Activated T-helper 1 cell treated with anti-CD3 and anti-CD28 coated beads, Interleukin-2, amount 50 U/mL, for 16 hours (primary cell): ENCODE results near the gene ELF1.
"Not testable (repeated sequence)": the region's sequence is repeated elsewhere in the genome, so short reads cannot be mapped to it uniquely, and the experiment has no call there.

Experiments used
- DNase-seq, 2 donors: peaks; one replicate each; pipeline ENCODE4 v3.0.0-alpha.2; 2020; ENCODE audit warnings: low read depth in 1 of 2, low spot score in 1 of 2

Gene ELF1

DNA sequence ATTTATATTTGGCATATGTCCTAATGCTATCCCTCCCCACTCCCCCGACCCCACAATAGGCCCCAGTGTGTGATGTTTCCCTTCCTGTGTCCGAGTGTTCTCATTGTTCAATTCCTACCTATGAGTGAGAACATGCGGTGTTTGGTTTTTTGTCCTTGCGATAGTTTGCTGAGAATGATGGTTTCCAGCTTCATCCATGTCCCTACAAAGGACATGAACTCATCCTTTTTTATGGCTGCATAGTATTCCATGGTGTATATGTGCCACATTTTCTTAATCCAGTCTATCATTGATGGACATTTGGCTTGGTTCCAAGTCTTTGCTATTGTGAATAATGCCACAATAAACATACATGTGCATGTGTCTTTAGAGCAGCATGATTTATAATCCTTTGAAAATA, 23.3 kb upstream of the ELF1 start:
- not testable (repeated sequence) for DNase-seq

DNA sequence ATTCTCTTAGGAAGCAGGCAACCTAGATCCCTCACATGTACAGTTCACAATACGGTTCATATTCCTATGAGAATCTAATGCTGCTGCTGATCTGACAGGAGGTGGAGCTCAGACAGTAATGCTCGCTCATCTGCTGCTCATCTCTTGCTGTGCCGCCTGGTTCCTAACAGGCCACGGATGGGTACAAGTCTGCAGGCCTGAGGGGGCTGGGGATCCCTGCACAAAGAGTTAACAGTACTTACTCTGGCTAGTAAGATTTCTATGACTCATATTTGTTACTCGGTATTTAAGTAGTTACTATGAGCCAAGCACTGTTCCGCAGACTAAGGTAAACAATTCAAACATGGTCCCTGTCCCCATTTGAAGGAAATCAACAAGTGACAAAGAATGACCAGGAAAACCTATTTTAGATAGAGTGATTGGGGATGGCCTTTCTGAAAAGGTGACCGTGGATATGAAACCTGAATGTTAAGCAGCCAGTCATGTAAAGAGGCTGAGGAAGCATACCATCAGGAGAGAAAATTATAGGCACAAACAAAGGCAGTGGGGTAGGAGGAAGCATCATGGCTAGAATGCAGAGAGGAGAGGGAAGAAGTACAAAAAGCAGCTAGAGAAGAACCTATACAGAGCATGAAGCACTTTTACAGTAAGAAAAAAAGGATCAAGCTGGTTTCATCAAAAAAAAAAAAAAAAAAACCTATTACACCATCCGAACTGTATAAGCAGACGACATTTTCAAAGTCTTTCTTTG, 21.6 kb upstream of the ELF1 start:
- DNase-seq = no peak

DNA sequence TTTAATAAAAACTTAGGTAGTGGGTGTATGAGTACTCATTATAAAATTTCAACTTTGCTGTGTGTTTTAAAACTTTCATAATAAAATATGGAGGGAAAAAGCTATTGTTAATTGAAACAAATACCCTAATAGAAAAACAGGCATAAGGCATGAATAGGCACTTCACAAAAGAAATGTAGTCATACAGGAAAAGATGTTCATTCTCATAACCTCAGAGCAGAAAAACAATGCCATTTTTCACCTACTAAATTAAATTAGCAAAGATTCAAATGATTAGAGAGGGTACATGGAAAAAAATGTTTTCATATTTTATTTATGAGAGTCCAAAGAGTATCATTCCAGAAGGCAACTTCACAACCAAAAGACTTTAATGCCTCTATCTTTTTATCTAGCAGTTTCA, 20.6 kb upstream of the ELF1 start:
- DNase-seq = no peak

DNA sequence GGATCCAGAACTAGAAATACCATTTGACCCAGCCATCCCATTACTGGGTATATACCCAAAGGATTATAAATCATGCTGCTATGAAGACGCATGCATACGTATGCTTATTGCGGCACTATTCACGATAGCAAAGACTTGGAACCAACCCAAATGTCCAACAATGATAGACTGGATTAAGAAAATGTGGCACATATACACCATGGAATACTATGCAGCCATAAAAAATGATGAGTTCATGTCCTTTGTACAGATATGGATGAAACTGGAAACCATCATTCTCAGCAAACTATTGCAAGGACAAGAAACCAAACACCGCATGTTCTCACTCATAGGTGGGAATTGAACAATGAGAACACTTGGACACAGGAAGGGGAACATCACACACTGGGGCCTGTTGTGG, 17.4 kb upstream of the ELF1 start:
- DNase-seq = not testable (repeated sequence)

DNA sequence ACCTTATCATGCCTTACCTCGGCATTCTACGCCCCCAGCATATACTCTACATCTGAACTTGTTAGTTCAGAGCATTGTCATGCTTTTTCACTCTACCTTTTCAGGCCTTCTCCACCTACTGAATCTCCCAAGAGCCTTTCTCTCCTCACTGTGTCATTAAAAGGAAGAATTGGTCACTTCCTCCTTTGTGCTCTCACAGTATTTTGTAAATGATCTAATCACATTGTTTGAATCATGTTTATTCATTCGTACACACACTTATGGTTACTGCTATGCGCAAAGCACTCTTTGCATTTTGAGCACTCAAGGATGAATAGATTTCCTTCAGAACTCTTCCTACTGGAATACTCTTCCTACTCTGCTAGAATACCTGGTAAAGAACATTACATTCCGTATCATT, 15.8 kb upstream of the ELF1 start:
- DNase-seq = no peak

DNA sequence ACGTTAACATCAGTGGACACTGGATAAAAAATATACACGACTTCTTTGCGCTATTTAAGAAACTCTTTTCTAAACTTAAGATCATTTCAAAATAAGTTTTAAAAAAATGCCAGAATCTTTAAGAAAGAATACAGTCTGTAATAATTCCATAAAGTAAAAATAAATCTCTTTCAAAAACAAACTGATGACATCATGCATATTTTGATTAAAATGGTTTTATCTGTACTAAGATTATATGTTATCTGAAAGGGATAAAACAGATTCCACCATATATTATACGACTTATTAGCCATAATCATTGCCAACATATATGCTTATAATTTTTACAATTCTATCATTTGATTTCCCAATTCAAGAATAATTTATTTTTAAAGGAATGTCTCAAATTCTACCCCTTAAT, 15.3 kb upstream of the ELF1 start:
- DNase-seq = no peak

DNA sequence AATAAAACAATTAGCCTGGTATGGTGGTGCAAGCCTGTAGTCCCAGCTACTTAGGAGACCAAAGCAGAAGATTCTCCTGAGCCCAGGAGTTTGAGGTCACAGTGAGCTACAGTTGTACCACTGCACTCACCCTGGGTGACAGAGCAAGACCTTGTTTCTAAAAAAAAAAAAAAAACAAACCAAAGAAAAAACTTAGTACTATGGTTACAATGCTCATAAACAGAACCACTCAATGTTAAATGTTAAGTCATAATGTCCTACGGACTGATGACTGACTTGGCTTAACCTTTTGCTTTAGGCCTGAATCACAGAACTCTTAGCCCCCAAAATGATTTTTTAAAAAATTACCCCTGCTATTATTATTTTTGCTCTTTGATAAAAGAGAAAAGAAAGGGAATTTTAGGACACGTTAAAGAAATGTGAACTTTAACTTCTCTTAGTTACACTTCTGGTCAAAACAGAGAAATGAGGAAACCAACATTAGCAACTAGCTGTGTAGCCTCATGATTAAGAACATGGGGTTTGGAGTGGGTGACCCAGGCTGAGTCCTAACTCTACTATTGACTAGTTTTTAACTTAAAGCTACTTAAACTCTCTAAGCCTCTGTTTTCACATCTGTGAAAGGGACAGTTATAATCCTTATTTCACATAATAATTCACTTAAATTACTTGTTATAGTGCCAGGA, 13.7 kb upstream of the ELF1 start:
- no peak for DNase-seq

DNA sequence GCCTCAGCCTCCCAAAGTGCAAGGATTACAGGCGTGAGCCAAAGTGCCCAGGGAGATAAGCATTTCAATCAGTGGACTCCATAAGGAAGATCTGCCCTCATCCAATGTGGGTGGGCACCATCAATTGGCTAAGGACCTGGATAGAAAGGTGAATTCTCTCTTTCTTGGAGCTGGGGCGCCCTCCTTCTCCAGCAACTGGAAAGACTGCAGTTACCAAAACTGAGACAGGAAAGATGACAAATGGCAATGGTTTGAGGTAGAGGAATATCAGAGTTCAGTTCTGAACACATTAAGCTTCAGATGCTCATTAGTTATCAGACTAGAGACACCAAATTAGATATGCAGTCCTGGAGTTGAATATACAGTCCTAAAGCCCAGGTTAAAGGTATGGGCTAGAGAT, 10.5 kb upstream of the ELF1 start:
- DNase-seq = no peak

DNA sequence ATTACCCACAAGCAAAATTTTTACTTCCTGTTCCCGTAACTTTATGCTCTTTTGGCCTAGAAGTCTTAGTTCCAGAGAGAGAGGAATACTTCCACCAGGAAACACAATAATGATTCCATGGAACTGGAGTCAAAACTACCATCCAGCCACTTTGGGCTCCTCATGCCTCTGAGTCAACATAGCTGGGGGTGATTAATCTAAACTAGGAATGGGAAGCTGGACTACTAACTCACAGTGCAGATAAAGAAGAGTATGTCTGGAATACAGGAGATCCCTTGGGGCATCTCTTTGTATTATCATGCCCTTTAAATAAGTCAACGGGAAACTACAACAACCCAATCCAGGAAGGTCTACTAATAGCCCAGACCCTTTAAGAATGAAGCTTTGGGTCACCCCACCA, 8.9 kb upstream of the ELF1 start:
- DNase-seq = no peak

DNA sequence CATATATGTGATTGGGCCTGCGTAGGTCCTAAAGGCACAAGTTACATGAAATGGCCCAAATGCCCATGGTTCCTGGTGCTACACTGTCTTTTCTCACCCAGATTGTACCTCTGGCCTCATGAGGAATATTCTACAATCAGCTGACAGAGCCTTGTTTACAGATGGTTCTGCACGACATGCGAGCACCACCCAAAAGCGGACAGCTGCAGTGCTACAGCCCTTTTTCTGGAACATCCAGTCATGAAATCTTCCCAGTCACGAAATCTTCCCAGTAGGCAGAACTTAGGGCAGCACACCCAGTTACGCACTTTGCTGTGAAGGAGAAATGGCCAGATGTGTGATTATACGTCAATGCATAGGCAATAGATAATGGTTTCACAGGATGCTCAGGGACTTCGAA, 7.7 kb upstream of the ELF1 start:
- no peak for DNase-seq

DNA sequence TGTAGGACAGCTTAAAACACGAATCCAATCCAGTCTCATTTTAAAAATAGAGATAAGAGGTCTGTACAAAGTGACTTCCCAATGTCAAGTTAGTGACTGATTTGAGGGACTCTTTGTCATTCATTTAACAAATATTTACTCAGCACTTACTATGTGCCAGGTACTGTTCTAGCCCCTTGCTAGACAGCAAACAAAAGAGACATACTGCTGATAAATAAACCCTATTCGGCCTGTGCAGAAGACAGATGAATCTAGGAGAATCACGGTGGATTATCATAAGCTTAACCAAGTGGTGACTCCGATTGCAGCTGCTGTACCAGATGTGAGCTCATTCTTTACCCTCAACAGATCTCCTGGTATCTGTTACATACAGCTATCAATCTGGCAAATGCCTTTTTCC, 6.4 kb upstream of the ELF1 start:
- no peak for DNase-seq

DNA sequence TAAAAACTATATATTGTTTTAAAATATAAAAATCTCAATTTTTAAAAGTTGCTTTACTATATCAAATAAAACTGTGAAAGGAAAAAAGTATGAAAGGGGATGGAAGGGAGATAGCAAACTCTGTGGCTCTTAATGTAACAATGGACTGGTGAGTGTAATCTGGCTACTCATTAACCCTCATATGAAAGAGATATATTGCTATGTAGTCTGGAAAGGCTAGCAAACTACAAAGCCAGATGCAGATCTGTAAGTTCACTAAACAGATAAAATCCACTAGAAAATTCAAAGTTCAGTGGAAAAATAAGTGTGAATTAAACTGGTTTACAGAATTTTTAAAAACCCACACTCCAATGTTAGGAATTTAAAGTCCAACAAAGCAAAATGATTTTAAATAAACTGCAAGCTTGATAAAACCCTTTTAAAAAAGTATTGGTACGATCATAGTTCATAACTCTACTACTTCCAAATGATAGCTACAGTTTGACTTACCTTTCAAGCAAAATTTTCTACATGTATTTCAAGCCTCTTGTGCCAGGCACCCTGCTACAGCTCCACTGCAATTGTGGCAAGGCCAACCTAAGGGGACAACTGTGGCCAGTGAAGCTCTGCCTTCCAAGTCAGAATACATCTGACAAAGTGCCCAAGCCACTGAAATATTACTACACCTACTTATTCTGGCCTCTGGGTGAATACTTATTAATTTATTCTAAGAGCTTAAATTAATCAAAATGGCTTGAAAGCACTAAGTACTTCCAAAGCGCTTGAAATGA, 647 bp upstream of the ELF1 start:
- no peak for DNase-seq

DNA sequence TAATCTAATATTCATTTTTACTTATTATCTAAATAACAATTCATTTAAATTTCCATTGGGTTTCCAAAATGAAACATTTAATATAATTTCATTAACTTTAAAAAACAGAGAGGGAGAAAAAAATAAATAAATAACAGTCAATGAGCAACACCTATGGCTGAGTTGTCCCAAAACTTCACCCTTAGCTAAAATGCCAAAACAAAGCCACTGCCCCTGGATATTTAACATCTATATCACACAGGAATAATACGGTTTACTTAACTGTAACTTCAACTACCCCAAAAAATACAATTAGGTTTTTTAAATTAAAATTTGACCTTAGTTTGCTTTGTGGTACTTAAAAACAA, 541 bp downstream of the ELF1 start:
- no peak for DNase-seq

DNA sequence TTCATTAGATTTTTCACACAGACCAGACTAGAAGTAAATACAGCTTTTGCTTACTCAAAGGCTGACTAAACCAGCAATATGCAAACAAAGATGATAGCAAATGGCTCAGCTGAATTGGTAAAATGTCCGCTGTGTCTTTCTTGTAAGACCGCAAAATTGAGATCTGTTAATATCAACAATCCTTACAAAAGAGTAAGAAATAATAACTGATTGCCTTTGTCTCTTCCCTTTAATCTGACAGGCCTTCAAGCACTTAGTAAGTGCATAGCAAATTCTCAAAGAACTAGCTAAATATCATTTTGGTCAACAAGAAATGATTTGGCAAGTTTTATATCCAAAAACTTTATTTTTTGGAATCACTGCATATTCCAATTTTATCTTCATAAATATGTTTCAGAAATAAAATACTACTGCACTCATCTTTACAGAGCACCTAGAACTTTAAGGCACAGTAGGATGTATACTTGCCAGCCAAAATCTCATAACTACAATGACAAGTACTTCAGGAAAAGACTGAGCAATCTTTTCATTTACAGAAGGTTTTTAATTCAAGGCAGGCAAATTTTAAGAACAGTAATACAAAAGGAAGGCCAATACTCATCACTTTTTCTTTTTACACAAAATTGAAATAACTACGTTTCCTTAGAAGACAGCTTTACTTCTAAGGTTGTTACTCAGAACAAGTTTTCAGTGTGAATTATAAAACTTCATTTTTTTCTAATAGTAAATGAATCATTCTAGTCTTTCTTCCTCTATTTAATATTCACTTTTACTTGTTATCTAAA, 1.1 kb downstream of the ELF1 start:
- no peak for DNase-seq

DNA sequence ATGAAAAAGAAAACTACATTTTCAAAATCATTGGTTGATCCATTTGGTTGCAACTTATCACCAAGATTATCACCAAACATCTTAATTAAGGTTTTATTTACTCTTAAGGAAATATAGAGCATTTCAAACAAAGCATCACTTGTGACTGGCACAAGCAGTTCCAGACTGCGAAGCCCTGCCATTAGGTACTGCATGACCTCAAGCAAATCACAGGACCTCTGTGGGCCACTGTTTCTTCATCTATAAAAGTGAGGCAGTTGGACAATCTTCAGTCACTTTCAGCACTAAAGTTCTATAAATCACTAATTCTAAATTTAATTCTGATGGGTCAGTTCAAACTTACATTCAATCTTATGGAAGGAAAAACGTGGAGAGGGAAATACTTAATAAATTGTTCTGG, 2.0 kb downstream of the ELF1 start:
- no peak for DNase-seq

DNA sequence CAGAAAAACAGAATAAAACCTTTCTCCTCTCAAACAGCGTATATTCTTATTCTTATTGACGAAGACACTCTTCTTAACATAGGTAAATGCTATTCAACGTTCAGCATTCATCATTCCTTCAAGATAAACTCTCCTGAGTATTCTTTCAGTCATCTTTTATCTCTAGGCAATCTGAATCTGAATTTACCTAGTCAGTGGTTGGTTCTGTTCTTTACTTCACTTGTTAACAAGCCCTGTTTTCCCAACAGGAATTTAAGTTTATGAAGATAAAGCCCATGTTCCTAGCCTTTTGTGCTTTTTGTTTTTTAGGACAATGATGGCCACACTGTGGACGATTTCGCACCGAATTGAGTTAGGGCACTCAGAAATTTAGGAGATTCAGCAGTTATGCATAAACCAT, 3.2 kb downstream of the ELF1 start:
- no peak for DNase-seq

DNA sequence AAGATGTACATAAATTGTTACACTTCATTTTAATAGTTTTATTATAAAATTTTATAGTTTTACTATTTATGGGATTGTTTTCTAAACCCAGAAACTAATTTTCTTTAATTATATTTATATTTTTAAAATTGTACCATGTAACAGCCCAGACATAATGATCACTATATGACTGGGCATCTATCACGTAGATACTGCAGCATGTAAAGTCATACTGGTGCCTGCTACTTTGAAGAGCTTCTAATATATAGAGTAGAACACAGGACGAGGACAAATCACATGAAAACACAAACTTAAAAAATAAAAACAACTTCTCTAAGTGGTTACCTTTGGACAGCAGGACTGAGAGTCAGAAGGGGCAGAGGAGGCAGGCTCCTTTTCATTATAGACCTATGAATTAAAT, 5.3 kb downstream of the ELF1 start:
- DNase-seq = no peak

DNA sequence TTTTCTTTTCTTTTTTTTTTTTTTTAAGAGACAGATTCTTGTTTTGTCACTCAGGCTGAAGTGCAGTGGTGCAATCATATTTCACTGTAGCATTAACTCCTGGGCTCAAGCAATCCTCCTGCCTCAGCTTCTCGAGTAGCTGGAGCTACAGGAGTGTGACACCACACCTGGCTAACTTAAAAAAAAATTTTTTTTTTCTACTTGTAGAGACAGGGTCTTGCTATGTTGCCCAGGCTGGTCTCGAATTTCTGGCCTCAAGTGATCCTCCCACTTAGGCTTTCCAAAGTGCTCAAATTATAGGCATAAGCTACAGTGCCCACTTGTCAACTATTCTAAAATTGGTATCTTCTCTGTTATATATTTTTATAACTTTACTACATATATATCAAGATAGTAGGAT, 6.6 kb downstream of the ELF1 start:
- DNase-seq = no peak

DNA sequence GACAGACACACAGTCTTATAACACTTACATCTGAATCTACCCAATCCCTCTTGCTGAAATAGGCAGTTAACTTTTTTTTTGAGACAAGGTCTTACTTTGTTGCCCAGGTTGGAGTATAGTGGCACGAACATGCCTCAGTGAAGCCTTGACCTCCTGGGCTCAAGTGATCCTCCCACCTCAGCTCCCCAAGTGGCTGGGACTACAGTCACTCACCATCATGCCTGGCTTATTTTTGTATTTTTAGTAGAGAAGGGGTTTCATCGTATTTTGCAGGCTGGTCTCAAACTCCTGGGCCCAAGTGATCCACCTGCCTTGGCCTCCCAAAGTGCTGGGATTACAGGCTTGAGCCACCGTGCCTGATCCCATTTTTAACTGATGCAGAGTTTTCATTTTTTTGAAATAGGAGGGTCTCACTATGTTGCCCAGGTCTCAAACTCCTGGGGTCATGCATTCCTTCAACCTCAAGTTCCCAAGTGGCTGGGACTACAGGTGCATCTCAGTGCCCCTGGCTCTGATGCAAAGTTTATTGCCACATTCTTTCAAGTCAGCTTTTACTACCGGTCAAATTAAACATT, 7.6 kb downstream of the ELF1 start:
- DNase-seq = no peak

DNA sequence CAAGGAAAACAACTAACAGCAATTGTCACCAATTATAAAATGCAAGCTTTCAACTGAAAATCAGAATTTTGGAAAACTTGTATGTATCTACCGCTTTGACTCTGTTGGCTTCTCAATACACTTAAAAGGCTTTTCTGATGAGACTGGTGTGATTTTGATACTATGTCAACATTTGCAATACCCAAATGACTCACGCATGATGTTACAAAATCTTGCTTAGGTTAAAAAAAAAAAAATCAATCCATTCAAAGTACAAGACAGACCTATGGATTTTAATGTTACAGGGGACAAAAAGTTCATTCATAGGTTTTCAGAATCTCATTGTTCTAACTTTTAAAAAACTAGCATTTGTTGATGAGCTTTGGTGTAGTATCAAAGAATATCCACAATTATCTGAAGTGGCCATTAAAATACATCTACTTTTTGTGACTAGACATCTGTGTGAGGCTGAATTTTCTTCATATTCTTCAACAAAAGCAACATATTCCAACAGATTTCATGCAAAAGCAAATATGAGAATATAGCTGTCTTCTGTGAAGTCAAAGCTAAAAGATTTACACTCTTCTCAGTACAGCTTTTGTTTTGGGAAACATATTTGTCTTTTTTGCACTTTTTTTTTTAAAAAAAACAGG, 10.7 kb downstream of the ELF1 start:
- DNase-seq = no peak

DNA sequence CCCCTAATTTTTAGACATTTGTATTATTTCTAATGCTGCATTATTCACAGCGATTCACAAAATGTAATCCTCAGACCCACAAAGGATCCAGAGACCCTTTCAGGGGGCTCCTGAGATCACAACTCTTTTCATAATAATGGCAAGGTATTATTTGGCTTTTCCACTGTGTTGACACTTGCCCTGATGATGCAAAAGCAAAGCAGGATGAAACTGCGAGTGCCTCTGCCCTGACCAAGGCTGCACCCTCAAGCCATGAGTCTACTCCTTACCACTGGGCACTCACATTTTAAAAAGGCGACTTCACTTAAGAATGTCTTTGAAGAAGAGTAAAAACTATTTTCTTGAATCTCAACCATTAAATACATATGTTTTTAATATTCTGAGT, 11.4 kb downstream of the ELF1 start:
- DNase-seq = no peak
